Adrenal gland (tissue), 12 donors: Measurements from ENCODE around the gene CAMK1D. TPM values are rescaled to one million over a fixed set of nuclear protein-coding genes. Genes with fewer than 3 reads are reported as not detected.

Experiments
- DNase-seq, 7 donors: peaks; one replicate each; pipeline ENCODE4 v3.0.0-alpha.2; 2019 to 2020
- H3K27ac ChIP-seq, 5 donors: fragments of 200-600 bp; sonication (generic) in 4 of 5; 1 replicate in 3 of 5; 2 replicates in 2 of 5; pipeline versions ENCODE4 v1.5.1 to v1.8.0; 2016 to 2020; ENCODE audit warnings: mild to moderate bottlenecking in 1 of 5
- H3K27me3 ChIP-seq: fragments of 200-600 bp; 2 replicates; pipeline ENCODE4 v1.8.0; 2021
- H3K36me3 ChIP-seq, 2 donors: fragments of 200-600 bp; replicated peaks in 1 of 2; 1 replicate in 1 of 2; 2 replicates in 1 of 2; pipeline versions ENCODE4 v1.5.1 to v1.8.0; 2018 to 2022
- H3K4me1 ChIP-seq, 2 donors: fragments of 200-600 bp; replicated peaks in 1 of 2; 1 replicate in 1 of 2; 2 replicates in 1 of 2; pipeline versions ENCODE4 v1.5.1 to v1.8.0; 2018 to 2021
- H3K4me3 ChIP-seq, 4 donors: fragments of 200-600 bp; sonication (generic) in 3 of 4; one replicate each; pipeline ENCODE4 v1.5.1; 2016 to 2018
- H3K9me3 ChIP-seq, 3 donors: fragments of 200-600 bp; sonication (generic) in 1 of 3; replicated peaks in 1 of 3; 1 replicate in 2 of 3; 2 replicates in 1 of 3; pipeline versions ENCODE4 v1.5.1 to v1.8.0; 2016 to 2021
- CTCF ChIP-seq, 6 experiments: fragments of 450-650 bp in 4 of 6; fragments of 200-600 bp in 2 of 6; sonication (generic) in 1 of 6; IDR thresholded peaks; 1 replicate in 5 of 6; 2 replicates in 1 of 6; pipeline versions ENCODE4 v1.5.1 to v1.8.0; 2016 to 2021; ENCODE audit warnings: antibody characterized with exemption in 6 of 6, mild to moderate bottlenecking in 2 of 6, moderate library complexity in 1 of 6
- POLR2A ChIP-seq, 2 donors: fragments of 450-650 bp; IDR thresholded peaks; one replicate each; pipeline ENCODE4 v1.6.1; 2017; ENCODE audit warnings: antibody characterized with exemption in 2 of 2, mild to moderate bottlenecking in 2 of 2, moderate library complexity in 1 of 2
- WGBS, 4 donors: extraction: QIAGEN DNeasy Blood & Tissue Kit in 2 of 4; methylation state at CpG; one replicate each; pipeline versions ENCODE4 v1.1.5 to v1.1.7; 2013 to 2017; 5-methylcytosine and 5-hydroxymethylcytosine counted together
- intact Hi-C, 2 donors: fragments of 100-400 bp; cut with DNase I; formaldehyde crosslinking; loops; one replicate each; pipeline versions ENCODE4 v1.14.1 to v1.15.0; 2022 to 2023
- polyA plus RNA-seq, 3 donors: library from polyadenylated mRNA; stranded (reverse); fragments of 200-250 nt in 2 of 3; fragments of 350-450 nt in 1 of 3; fragmentation: Illumina TruSeq in 1 of 3; extraction: RNeasy Lipid Tissue Mini Kit (QIAGEN cat#74804) in 1 of 3; gene quantifications; one replicate each; pipeline ENCODE4 v1.2.3, GENCODE V29; 2013 to 2014
- total RNA-seq, 9 donors: library from RNA; depleted of rRNA in 4 of 9; stranded (reverse); fragments of >200 nt in 4 of 9; fragments of 120-200 nt in 1 of 9; fragmentation: NEBNext Ultra II Directional in 1 of 9; extraction: Animal tissue kit (Norgen Biotek cat#: 25700) in 1 of 9; gene quantifications; one replicate each; pipeline versions ENCODE4 v1.1.0 to v1.2.4, GENCODE V29; 2013 to 2023
- donor health status: healthy with polysubstance abuse.
- donor health status: Bipolar disorder and iron deficiency.
- donor health status: DM: yes; HTN: yes; CAD: no.
- donor health status: DM: no; HTN: no; CAD: no.
- donor health status: DM: no; HTN: no; CAD: no.
- donor health status: DM: yes; HTN: yes; CAD: no.

The CAMK1D gene
- total and polyA plus RNA-seq, 12 donors = 2.3 to 9.4 (median 6.5) TPM

DNA sequence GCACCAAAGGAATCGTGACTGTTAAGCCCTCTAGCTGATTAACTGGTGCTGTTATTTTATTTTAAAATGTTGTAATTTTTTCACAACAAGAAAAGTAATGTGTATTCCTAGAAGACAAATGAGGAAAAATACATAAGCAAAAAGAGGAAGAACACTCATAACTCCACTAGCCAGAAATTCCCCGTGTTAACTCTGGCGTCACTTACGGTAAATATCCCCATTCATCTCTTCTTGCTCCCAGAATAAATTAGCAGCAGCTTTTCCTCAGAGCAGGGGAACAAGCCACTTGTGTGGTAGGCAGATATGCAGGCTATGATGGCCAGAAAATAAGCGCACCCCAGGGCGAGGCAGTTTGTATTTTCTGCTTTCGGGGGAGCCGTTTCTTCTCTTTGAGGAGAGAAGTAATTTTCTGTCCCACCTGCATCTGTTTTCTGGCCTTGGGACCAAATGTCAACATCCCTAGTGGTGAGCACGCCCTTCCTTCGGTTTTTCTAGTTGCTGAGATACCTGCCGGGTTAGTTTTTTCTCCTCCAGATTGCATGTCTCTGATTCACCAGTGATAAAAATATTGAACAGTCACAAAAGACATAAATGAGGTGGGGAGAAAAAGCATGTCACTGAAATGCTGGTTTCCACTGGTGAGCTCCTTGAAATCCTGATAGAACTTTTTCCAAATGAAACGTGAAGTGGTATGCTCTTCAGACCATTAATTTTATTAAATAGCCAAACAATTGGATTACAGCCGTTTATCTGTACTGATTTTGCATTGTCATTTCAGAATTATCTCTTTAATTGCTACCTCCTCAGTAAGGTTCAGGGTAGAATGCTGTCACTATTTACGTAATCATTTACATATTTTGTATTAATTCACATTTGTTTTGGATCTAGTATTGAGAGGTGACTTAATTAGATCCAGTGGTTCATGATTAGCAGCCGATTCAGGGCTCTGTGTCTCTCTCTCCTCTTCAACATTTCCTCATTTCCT, 268.1 kb downstream of the CAMK1D start:
- no peak overlapping the region for H3K27ac ChIP-seq
- no peaks in the 10 kb centered on the region for H3K27me3 ChIP-seq
- 59 to 68% (median 60%) methylated on average over 15 of the region's 15 CpGs for WGBS, 4 donors
- no peaks in the 10 kb centered on the region for H3K4me1 ChIP-seq
- H3K4me3 ChIP-seq = no peak overlapping the region
- H3K9me3 ChIP-seq = no peaks in the 10 kb centered on the region
- no peak for DNase-seq
- no peak for TF ChIP-seq CTCF (IDR thresholded peaks at IDR 0.05)
- TF ChIP-seq POLR2A (IDR thresholded peaks at IDR 0.05) = no peak
- H3K36me3 ChIP-seq = no peaks in the 10 kb centered on the region
- intact Hi-C loops = no loop called here

DNA sequence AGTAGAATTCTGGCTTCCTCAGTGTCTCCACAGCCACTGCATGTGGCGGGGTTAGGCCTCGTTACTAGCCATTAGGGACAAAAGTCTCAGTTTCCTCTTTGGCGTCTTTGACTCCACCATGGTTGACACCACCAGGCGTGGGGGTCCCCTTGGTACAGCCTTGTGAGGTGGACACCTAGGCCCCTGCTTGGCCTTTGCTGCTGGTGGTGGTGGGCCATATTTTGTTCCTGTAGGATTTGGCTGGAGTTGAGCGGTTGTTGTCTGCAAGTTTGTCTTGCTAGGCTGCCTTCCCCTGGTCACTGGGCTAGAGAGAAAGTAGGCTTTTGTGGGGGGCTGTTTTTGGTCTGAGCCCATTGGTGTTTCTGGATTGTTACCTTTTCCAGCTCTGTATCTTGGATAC, 272.7 kb downstream of the CAMK1D start:
- TF ChIP-seq CTCF (IDR thresholded peaks at IDR 0.05) (no peak), POLR2A (IDR thresholded peaks at IDR 0.05) (no peak)
- H3K4me1 ChIP-seq = no peaks in the 10 kb centered on the region
- 93 to 100% (median 94%) methylated on average over 5 of the region's 5 CpGs for WGBS, 4 donors
- peak in 1 of 7 donors; percentile 15 for DNase-seq
- no peaks in the 10 kb centered on the region for H3K9me3 ChIP-seq
- no peaks in the 10 kb centered on the region for H3K36me3 ChIP-seq
- intact Hi-C loops = no loop called here
- no peaks in the 10 kb centered on the region for H3K27me3 ChIP-seq
- no peak overlapping the region for H3K27ac ChIP-seq
- H3K4me3 ChIP-seq = no peak overlapping the region

DNA sequence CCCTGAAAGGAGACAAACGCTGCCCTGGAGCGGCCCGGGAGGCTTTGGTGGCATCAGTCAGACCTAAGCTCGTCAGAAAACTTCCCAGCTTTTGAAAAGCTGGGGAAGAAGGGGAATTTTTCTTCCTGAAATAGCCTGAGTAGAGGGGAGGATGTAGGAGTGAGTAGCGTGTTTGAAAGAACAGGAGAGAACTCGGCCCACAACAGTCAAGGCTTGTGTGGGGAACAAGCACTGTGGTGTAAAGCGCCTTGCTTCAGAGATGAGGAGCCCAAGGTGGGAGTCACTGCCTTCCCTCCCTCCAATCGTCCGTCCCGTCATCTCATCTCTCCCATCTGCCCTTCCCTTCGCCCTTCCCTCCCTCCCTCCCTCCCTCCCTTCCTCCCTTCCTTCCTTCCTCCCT, 273.3 kb downstream of the CAMK1D start:
- TF ChIP-seq CTCF (IDR thresholded peaks at IDR 0.05) (no peak), POLR2A (IDR thresholded peaks at IDR 0.05) (no peak)
- intact Hi-C loops = no loop called here
- WGBS, 4 donors = 81 to 89% (median 88%) methylated on average over 11 of the region's 11 CpGs

DNA sequence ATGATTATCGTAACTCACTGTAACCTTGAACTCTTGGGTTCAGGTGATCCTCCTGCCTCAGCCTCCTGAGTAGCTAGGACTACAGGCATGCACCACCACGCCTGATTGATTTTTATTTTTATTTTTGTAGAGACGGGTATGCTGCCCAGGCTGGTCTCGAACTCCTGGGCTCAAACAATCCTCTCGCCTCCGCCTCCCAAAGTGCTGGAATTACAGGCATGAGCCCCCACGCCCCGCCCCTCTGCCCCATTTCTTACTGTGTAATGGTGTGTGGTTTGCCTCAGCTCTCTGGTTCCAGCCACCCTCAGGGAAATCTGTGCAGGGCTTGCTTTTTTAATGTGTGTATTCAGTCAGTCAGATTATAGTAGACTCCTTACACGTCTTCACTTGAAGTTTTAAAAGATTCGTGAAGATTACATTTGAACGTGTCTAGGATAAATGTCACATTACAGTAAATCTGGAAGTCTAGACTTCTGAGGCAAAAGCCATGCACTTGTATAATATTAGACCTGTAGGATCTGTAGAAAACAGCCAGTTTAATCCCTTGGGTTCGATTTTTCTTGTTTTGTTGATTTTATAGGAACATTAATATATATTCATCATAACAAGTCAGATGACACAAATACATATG, 276.2 kb downstream of the CAMK1D start:
- TF ChIP-seq CTCF (IDR thresholded peaks at IDR 0.05) (no peak), POLR2A (IDR thresholded peaks at IDR 0.05) (no peak)
- DNase-seq = peak in 1 of 7 donors; percentile 39
- Histone ChIP-seq H3K9me3 (no peaks in the 10 kb centered on the region), H3K27ac (no peak overlapping the region), H3K27me3 (no peaks in the 10 kb centered on the region), H3K4me1 (no peaks in the 10 kb centered on the region), H3K36me3 (no peaks in the 10 kb centered on the region), H3K4me3 (no peak overlapping the region)
- intact Hi-C loops = no loop called here
- 85 to 91% (median 90%) methylated on average over 12 of the region's 12 CpGs for WGBS, 4 donors

More for the DNA sequence above, 273.3 kb downstream of the CAMK1D start:
- peak in 1 of 7 donors; percentile 10 for DNase-seq
- H3K27me3 ChIP-seq = no peaks in the 10 kb centered on the region
- no peaks in the 10 kb centered on the region for H3K36me3 ChIP-seq
- no peaks in the 10 kb centered on the region for H3K9me3 ChIP-seq
- no peak overlapping the region for H3K4me3 ChIP-seq
- no peak overlapping the region for H3K27ac ChIP-seq
- no peaks in the 10 kb centered on the region for H3K4me1 ChIP-seq
